Mesothelial cell of epicardium (in vitro differentiated cells): Measurements from ENCODE around the gene LIPG. TPM values are rescaled to one million over a fixed set of nuclear protein-coding genes. Genes with fewer than 3 reads are reported as not detected.
"Not testable (repeated sequence)": the region's sequence is repeated elsewhere in the genome, so short reads cannot be mapped to it uniquely, and the experiment has no call there.

Experiments used
- DNase-seq, 2 experiments: peaks; one replicate each; pipeline ENCODE4 v3.0.0; 2021; ENCODE audit warnings: low spot score in 2 of 2; ENCODE audit not compliant: unreplicated experiment in 2 of 2
- H3K27ac Mint-ChIP-seq: 2 replicates; pipeline ENCODE4 v1.8.0; 2021; ENCODE audit warnings: mixed read lengths
- H3K27me3 Mint-ChIP-seq: 2 replicates; pipeline ENCODE4 v1.8.0; 2021; ENCODE audit warnings: low read depth, mixed read lengths
- H3K36me3 Mint-ChIP-seq: 2 replicates; pipeline ENCODE4 v1.8.0; 2021; ENCODE audit warnings: mixed read lengths
- H3K4me1 Mint-ChIP-seq: 2 replicates; pipeline ENCODE4 v1.8.0; 2021; ENCODE audit warnings: mixed read lengths
- H3K4me3 Mint-ChIP-seq: 2 replicates; pipeline ENCODE4 v1.8.0; 2021; ENCODE audit warnings: mild to moderate bottlenecking, moderate library complexity, mixed read lengths
- H3K9me3 Mint-ChIP-seq: 2 replicates; pipeline ENCODE4 v1.8.0; 2021; ENCODE audit warnings: mixed read lengths
- total RNA-seq: library from RNA; stranded (reverse); gene quantifications from 3 replicates; pipeline ENCODE4 v1.2.1, GENCODE V29; 2021
- TF ChIP-seq, protein P1 (sequence below): fragments of 200-600 bp; sonication (generic); IDR thresholded peaks from one replicate; pipeline ENCODE4 v1.5.0; 2021; ENCODE audit warnings: antibody characterized with exemption; ENCODE audit not compliant: unreplicated experiment

The LIPG gene
- total RNA-seq, 1 donor from 2014 or later: 26.0 TPM

DNA sequence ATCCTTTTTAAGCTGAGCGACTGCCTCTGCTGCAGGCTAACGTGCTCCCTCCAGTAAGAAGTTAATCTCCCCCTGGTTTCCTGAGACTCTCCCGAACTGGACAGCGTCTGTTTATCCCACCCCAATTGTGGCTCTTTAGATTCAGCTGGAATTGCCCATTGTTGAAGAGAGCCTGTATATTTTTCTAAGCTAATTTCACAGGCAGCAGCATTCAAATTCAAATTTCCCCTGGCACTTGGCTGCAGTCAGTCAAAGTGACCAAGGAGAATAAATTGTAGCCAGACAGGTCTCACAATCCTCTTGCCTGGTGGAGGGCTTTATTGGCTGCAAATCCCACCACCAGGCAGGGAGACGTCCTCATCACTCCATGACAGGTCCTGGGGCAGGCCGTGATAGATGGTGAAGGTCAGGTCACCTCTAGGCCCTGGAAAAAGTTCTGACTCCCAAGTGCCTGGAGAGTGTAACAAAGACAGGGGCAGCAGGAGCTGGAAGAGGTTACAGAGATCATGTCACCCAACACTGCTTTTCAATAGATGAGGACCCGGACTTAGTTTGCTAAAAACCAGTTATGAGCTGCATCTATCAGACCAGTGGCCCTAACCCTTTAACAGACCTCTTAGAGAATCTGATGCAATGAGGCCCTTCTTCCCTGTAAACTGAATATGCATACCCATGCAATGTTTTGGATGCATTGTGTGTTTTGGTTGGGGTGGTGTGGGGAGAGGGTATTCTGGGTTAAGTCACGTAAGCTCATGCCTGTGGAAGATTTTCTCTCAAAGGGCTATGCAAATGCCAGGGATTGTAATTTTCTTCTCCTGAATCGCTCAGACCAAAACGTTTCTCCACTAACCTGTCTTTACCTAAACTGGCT is 42.5 kb upstream of the LIPG start:
- Mint-ChIP-seq H3K9me3 (no peaks in the 10 kb centered on the region), H3K27me3 (no peaks in the 10 kb centered on the region), H3K4me3 (no peak overlapping the region), H3K27ac (no peak overlapping the region), H3K36me3 (no peaks in the 10 kb centered on the region), H3K4me1 (peaks cover 3% of the 10 kb centered on the region)
- no peak for DNase-seq
- TF ChIP-seq, protein P1, sequence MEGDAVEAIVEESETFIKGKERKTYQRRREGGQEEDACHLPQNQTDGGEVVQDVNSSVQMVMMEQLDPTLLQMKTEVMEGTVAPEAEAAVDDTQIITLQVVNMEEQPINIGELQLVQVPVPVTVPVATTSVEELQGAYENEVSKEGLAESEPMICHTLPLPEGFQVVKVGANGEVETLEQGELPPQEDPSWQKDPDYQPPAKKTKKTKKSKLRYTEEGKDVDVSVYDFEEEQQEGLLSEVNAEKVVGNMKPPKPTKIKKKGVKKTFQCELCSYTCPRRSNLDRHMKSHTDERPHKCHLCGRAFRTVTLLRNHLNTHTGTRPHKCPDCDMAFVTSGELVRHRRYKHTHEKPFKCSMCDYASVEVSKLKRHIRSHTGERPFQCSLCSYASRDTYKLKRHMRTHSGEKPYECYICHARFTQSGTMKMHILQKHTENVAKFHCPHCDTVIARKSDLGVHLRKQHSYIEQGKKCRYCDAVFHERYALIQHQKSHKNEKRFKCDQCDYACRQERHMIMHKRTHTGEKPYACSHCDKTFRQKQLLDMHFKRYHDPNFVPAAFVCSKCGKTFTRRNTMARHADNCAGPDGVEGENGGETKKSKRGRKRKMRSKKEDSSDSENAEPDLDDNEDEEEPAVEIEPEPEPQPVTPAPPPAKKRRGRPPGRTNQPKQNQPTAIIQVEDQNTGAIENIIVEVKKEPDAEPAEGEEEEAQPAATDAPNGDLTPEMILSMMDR: no peak

DNA sequence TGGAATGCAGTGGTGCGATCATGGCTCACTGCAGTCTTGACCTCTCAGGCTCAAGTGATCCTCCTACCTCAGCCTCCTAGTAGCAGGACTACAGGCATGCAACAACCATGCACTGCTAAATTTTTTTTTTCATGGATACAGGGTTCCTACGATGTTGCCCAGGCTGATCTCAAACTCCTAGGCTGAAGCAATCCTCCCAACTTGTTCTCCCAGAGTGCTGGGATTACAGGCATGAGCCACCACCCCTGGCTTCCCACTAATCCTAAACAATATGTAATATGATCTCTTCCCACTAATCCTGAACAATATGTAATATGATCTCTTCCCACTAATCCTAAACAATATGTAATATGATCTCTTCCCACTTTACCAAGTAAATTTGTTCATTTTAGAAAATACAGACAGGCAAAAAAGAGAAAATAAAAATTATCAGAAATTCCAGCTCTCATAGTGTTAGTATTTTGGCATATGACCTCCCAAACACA is 41.2 kb upstream of the LIPG start:
- Mint-ChIP-seq H3K9me3 (no peaks in the 10 kb centered on the region), H3K36me3 (no peaks in the 10 kb centered on the region), H3K27ac (no peak overlapping the region), H3K4me1 (peaks cover 3% of the 10 kb centered on the region), H3K4me3 (no peak overlapping the region), H3K27me3 (no peaks in the 10 kb centered on the region)
- TF ChIP-seq, protein P1: no peak
- DNase-seq: no peak

DNA sequence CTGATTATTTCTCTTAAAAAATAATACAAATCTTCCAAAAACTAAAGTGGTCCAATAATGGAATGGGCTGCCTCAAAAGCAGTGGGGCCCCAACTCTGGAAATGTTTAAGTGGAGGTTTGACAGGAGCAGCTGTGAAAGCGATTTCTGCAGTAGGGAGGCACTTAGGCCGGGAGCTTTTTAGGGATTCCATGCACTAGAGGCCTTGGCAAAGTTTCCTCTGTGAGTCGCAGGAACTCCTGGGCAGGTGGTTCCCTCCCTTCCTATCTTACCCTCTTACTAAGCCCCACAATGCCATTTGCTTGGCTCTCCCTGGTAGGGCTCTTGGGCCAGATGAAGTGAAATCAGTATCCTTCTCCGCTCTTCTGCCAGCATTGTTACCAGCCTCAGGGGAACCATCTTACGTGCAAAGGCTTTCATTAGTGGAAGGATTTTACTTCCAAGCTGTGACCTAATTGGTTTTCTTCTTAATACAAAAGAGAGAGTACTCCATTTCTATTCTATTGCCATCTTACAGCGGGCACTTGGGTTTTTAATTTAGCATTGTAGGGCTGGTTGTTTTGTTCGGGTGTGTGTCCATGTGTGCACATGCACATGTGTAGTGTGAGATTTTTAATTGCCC is 40.5 kb upstream of the LIPG start:
- no peak overlapping the region for H3K4me3 Mint-ChIP-seq
- DNase-seq: no peak
- H3K27ac Mint-ChIP-seq: no peak overlapping the region
- peaks cover 3% of the 10 kb centered on the region for H3K4me1 Mint-ChIP-seq
- H3K9me3 Mint-ChIP-seq: no peaks in the 10 kb centered on the region
- H3K27me3 Mint-ChIP-seq: no peaks in the 10 kb centered on the region
- H3K36me3 Mint-ChIP-seq: no peaks in the 10 kb centered on the region
- TF ChIP-seq, protein P1: no peak

DNA sequence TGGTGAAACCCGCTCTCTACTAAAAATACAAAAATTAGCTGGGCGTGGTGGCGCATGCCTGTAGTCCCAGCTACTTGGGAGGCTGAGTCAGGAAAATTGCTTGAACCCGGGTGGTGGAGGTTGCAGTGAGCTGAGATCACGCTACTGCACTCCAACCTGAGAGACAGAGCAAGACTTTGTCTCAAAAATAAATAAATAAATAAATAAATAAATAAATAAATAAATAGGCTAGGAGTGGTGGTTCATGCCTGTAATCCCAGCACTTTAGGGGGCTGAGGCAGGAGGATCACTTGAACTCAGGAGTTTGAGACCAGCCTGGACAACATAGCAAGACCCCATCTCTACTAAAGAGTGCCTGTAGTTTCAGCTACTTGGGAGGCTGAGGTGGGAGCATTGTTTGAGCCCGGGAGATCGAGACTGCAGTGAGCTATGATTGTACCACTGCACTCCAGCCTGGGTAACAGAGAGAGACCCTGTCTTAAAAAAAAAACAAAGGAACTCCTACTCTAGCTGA is 38.2 kb upstream of the LIPG start:
- H3K4me1 Mint-ChIP-seq: not testable (repeated sequence)

DNA sequence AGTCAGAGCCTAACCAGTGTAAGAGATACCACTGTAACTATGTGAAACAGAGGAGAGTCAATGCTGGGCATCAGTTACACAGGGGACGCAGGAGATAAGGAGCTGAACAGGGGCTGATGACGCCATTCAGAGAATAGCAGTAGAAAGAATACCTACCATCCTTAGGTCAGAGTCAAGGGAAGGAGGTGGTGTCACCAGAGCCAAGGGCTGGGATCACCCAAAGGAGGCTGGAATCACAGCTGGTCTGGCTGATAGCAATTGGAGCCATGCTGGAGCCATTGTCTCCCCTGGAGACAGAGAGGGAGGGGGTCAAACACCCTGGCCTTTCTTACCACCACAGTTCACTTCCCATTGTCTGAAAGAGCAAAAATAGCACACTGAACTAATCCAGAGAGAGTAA is 37.5 kb upstream of the LIPG start:
- Mint-ChIP-seq H3K4me1 (peaks cover 9% of the 10 kb centered on the region), H3K27ac (no peak overlapping the region), H3K9me3 (no peaks in the 10 kb centered on the region), H3K4me3 (no peak overlapping the region), H3K36me3 (no peaks in the 10 kb centered on the region), H3K27me3 (no peaks in the 10 kb centered on the region)
- TF ChIP-seq, protein P1: no peak
- no peak for DNase-seq

More for the DNA sequence above, 38.2 kb upstream of the LIPG start:
- H3K4me3 Mint-ChIP-seq, H3K9me3 Mint-ChIP-seq, DNase-seq, H3K27ac Mint-ChIP-seq, H3K27me3 Mint-ChIP-seq, H3K36me3 Mint-ChIP-seq: not testable (repeated sequence)

DNA sequence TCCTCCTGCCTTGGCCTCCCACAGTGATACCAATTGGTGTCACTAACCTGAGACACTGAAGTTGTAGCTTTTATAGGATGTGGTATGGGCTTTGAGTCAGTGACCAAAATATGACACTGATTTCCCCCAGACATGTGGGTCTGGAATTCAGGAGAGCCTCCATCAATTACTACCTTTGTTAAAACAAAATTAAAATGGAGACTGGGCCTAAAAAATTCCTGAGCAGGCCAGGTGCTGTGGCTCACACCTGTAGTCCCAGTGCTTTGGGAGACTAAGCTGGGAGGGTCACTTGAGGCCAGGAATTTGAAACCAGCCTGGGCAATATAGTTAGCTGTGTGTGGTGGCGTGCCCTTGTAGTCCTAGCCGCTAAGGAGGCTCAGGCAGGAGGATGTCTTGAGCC is 36.9 kb upstream of the LIPG start:
- no peaks in the 10 kb centered on the region for H3K27me3 Mint-ChIP-seq
- no peaks in the 10 kb centered on the region for H3K9me3 Mint-ChIP-seq
- no peak overlapping the region for H3K27ac Mint-ChIP-seq
- TF ChIP-seq, protein P1: no peak
- H3K36me3 Mint-ChIP-seq: no peaks in the 10 kb centered on the region
- H3K4me3 Mint-ChIP-seq: no peak overlapping the region
- peaks cover 9% of the 10 kb centered on the region for H3K4me1 Mint-ChIP-seq
- no peak for DNase-seq
